HG03460 (cell line): ENCODE results near the gene ZSWIM6.
A peak's percentile ranks its signal among the peaks of the same experiment; 100 is the strongest.
"Not testable (repeated sequence)": the region's sequence is repeated elsewhere in the genome, so short reads cannot be mapped to it uniquely, and the experiment has no call there.

Source experiments
- ATAC-seq: cut with Tn5 transposase; IDR thresholded peaks from one replicate; pipeline ENCODE4 v1.9.1; 2021; ENCODE audit not compliant: unreplicated experiment

Gene ZSWIM6

DNA sequence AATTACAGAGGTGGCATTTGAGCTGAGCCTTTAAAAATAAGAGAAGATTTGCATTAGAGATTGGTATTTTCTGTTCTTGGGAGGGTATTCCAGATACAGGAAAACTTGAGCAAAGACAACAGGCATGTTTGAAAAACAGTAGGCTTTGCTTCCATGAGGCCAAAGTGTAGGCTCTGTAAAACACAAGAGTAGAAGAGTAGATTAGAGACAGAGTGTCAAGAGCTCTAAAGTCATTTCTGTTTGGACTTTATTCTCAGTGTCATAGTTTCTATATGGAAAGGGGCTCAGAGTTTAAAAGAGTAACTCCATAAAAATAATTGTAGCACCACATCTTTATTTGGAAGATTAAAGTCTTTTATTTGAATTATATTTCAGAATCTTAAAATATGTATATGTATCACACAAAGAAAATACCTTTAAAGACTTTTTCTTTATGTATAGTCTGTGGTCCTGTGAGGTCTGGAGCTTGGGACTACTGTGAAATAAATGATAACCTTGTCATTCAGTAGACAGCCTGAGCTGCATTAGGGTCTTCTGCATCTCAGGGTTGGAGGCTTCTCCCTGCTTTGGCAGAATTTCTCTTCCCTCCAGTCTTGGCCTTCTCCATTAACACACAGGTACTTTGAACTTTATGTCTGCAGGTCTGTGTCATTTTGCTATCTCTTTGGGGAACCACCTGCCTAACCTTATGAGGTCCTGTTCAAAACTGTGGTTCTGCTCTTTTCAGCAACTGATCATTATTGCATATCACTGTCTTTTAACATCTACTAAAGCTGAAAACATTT is 73.6 kb downstream of the ZSWIM6 start:
- no peak for ATAC-seq

DNA sequence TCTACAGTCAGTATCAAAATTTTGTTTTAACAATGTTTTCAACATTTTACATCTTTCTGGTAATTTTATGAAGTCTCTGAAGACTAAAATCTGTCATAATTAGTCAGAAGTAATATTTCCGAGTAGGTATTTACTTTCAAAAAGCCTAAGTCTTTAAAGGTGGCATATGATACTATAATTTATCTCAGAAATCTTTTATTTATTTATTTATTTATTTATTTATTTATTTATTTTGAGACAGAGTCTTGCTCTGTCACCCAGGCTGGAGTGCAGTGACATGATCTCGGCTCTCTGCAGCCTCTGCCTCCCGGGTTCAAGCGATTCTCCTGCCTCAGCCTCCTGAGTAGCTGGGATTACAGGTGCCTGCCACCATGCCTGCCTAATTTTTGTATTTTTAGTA is 74.4 kb downstream of the ZSWIM6 start:
- not testable (repeated sequence) for ATAC-seq

DNA sequence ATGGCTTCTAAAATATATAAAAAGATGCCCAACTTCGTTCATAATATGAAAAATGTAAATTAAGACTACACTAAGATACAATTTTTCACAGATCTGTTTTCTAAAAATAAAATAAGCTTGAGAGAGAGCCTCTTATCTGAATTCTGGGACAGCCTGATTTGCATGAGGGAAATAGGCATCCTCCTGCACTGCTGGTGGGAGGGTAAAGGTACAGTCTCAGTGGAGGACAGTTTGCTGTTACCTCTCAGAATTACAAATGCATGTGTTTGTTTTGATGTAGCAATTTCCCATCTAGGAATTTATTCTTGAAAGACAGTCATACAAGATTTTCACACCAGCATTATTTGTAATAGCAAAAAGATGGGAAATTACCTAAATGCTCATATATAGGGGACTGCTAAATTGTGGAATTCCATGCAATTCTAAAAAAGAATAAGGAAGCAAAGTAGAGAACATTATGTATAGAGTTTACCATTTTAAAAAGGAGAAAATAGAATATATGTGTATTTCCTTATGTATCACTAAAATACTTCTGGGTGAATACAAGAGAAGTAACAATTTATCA is 75.7 kb downstream of the ZSWIM6 start:
- ATAC-seq, result no peak

DNA sequence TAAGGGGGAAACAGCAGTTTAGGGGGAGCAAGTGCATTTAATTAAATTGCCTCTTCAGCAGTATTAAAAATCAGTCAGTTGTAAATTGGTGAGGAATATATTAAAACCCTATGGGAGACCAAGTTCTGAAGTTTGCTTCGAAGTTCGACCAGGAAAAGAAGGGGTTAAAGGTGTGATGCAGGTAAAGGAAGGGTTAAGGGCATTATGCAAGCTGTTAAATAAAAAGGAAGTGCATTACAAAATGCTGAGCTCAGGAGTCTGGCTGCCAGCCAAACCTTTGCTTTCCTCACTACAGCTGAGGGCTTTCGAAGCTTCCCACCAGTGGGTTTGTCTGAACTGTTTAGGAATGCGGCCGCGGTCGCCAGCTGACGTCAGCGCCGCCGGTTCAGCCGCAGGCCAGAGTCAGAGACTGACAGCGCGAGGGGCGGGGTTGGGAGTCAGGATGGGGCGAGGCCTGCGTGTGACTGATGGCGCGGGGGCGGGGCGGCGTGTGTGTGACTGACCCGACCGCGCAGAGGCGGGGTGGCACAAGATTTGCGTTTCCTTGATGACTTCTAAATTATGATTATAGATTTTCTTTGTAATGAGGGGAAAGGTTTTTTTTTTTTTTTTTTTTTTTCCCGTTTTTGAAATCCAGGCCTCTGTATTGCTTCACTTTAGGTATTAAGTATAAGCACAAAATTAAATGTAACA is 76.6 kb downstream of the ZSWIM6 start:
- ATAC-seq, result peak; percentile 99

DNA sequence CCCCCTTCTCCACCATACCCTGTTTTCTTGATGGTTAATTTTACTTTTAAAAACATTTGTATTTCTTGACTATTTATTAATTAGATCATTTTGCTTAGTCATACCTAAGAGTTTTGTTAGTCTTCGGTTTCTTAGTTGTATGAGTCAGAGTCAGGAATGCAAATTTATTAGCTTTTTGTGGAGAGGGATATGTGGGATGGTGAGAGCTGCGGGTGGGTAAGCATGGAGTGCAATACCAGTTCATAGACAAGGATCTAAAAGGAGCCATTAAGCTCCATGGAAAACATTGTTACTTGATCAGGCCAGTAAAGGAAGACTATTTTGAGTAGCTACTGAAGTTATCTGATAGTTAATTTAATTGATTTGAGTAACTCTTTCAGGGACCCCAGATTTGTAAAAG is 77.5 kb downstream of the ZSWIM6 start:
- no peak for ATAC-seq

DNA sequence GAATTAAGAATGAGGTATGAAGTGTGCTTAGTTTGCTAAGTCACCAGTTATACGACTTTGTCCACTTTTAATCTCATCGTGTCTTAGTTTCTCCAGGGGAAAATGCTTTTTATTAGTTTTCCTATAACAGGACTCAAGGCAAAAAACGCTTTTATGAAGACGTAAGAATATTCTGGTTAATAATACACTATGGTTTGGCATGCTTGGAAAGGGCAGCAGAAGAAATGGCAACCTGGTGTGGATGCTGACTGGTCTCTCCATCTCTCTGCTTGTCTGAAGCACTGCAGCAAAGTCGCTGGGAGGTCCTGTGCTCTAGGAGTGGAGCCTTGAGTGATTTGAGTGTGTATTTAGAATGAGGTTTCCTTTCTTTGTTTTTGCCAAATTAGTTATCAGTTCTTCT is 78.8 kb downstream of the ZSWIM6 start:
- ATAC-seq, result no peak

DNA sequence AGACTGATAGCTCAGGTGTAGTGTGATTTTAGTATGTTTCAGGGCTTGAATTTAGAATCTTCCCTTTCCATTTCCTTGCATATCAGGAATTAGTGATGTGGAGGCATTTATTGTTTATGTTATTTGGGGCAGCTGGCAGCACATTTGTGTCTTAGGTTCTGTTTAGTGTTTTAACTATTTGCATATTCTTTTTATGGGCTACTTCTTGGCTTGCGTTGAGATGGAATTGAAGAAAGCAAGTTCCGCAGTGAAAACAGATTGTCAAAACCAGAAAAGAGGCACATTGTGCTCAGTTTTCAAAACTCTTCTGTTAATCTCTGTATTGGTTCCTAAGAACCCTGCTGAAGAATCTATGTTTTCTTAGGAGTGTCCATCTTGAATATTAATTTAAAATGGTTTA is 80.3 kb downstream of the ZSWIM6 start:
- no peak for ATAC-seq

DNA sequence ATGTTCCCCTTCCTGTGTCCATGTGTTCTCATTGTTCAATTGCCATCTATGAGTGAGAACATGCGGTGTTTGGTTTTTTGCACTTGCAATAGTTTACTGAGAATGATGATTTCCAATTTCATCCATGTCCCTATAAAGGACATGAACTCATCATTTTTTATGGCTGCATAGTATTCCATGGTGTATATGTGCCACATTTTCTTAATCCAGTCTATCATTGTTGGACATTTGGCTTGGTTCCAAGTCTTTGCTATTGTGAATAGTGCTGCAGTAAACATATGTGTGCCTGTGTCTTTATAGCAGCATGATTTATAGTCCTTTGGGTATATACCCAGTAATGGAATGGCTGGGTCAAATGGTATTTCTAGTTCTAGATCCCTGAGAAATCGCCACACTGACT is 81.1 kb downstream of the ZSWIM6 start:
- ATAC-seq, result not testable (repeated sequence)

DNA sequence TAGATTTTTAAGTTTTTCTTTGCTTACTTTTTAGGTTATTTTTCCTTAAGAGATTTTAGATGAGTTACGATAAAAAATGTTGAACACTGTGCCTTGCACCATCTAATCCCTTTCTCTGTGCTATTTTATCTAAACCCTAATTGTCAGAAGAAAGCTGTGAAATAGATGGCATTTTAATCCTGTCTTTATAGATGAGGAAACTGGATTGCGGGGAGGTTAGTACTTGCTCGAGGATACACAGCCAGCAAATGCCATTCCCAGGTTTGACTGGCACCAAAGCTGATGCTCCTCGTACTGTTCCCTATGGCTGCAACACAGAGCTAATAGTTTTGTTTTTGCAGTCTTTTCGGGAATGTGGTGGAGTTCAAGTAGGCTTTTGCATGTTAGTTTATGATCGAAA is 82.7 kb downstream of the ZSWIM6 start:
- ATAC-seq, result no peak

DNA sequence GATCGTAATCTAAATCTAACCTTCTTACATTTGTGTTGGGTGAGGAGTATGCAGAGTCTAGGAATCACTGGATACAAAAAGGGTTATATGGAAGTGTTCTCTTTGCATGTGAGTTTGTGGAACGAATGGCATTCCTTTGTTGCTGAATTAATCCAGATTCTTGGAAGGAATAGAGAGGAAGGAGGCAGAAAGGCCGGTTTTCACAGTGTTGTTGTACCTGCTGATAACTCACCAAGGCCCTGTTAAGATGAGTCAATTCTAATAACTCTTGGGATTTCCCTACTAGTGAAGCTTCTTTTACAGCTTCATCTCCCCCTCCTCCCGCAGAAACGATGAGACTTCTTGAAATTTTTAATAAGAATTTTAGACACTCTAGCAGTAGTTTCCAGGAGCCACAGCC is 84.0 kb downstream of the ZSWIM6 start:
- no peak for ATAC-seq

DNA sequence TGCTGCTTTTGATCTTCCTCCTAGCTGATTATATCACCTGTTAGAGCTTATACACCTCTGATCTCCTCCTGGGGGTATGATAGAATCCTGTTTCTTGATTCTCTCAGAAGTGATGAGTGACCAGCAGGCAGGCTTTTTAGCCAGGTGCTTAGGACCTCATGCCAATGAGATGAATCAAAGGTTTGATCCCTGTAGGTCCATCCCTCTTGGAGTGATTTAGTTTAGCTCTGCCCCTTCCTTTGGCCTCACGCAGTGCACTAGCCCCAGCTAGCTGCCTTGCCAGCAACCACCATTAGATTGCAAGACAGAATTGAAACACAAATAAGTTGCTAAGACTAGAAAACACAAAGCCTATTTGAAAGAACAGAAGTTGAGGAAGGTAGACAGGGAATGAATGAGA is 84.4 kb downstream of the ZSWIM6 start:
- ATAC-seq, result no peak

DNA sequence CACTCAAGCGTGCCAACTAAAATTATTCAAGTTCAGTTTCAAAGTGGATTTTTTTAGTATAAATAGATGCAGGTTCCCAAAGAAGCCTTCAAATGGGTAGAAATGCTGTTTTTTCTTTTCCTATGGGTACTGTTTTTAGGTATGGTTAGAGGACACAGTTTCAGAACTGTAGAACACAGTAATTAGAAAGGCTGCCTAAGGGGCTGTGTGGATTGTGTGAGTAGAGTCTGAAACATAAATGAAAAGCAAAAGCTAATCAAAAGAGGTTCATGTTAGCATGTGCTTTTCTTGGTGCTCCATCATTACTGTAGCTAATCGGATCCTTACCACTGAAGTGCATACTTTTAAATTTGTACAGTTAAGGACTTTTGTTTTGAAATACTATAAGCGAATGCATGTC is 85.3 kb downstream of the ZSWIM6 start:
- no peak for ATAC-seq

DNA sequence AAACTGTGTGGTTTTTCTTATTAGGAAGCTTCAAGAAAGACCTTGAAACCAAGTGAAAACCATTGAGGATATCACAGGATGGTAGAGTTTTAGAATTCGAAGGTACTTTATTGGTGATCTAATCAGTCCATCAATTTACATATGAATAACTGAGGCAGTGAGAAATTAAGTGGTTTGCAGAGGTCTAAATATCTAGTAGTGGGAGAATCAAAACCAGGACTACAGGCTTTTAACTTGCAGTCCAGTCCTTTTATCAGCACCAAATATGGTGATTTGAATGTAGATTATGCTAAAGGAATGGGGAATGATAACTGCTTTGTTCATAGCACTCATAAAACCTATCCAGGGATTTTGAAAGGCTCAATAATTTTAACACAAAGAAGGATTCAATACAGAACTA is 85.8 kb downstream of the ZSWIM6 start:
- ATAC-seq, result no peak

DNA sequence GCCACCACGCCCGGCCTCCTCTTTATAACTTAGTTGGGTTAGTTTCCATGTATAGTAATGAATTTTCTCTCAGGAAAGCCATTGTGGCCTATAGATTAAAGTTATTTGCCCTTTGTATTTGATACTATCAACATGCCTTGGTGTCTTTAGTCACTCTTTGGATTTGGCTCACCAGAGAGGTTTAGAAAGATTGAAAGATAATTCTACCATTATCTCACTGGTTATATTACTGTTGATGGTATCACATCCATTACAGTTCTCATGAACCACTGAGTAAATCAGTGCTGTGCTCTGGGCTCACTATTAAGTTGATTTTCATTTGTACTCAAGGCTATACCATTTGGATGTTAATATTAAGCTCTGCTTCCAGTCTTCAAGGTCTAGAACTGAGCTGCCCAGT is 87.0 kb downstream of the ZSWIM6 start:
- no peak for ATAC-seq

DNA sequence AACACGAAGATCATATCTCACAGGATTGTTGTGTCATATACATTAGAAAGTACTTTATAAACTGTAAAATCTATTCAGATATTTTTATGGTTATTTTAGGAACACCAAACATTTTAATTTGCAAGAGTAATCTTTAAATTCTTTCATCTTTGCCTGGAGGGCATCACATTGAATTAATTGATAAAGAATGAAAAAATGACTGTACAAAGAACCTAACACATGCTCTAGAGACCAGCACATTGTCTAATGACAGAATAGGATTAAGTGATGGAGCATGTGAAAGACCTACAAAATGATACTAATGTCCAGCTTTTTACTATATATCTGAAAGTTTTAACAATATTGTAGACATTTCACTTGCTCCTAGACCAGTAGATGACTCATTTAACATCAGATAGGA is 88.0 kb downstream of the ZSWIM6 start:
- no peak for ATAC-seq

DNA sequence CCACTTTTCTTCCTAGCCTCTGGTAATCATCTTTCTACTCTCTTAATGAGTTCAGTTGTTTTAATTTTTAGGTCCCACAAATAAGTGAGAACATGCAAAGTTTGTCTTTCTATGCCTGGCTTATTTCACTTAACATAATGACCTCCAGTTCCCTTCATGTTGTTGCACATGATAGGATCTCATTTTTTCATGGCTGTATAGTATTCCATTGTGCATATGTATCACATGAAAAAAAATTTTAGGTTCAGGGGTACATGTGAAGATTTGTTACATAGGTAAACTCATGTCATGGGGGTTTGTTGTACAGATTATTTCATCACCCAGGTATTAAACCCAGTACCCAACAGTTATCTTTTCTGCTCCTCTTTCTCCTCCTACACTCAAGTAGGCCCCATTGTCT is 89.2 kb downstream of the ZSWIM6 start:
- ATAC-seq, result not testable (repeated sequence)

DNA sequence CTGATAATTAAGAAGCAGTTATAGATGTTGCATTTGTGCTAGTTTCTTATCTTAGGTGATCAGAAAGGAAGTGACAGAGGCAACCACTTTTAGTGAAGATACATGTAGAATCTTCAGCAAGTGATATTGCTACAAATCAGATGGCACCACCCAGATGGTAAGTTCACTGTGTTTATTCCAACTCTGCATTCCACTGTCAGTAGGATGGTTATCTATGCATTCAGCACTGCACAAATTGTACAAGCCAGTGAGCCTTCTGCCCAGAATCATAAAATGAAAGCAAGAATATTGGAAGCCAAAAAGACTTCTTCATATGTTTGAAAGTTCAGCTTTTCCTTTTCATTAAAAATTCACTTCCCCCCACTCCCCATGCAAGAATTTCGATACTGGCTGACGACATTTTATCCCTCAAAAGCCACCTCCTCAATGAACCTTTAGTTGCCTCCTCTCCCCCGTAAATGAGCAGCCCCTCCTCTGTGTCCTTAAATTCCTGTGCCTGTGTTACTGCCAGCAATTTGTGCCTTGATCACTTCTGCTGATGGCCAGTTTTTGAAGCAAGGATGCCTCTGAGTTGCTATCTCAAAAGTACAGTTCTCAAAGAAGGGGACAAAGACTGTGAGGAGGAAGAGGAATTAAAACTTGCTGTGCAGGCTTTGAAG is 91.6 kb downstream of the ZSWIM6 start:
- no peak for ATAC-seq

DNA sequence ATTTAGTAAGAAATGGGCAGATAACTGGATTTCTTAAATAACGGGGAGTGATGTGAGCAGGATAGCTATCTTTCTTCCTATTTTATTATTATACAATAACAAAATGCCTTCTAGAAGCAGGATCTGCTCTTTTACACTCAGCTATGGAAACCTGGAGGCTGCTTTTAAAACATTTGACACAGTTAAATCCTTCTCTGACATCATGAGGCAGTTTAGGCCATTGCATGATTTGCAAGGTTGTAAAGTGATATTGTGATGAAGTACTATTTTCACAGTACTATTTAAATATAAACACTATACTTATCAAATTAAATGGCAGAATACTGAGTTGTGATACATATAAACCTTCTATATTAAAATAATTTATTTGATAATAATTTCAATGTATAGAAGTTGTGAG is 93.9 kb downstream of the ZSWIM6 start:
- ATAC-seq, result no peak

DNA sequence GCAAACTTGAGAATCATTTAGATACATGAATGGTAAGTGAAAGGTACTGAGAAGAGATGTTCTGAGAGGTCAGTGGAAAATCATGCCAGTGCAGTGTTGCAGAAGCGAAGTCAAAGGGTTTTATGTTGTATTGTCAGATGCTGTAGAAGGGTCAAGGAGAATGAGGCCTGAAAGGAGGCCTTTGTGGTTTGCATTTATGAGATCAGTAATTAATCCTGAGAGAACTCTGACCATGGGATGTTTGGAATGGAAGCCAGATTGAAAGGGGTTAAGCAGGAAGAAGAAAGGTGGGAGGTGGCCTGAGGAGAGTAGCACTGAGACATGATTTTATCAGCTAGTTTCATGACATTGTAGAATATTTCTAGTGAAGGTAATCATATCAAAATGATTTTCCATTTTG is 97.8 kb downstream of the ZSWIM6 start:
- no peak for ATAC-seq

DNA sequence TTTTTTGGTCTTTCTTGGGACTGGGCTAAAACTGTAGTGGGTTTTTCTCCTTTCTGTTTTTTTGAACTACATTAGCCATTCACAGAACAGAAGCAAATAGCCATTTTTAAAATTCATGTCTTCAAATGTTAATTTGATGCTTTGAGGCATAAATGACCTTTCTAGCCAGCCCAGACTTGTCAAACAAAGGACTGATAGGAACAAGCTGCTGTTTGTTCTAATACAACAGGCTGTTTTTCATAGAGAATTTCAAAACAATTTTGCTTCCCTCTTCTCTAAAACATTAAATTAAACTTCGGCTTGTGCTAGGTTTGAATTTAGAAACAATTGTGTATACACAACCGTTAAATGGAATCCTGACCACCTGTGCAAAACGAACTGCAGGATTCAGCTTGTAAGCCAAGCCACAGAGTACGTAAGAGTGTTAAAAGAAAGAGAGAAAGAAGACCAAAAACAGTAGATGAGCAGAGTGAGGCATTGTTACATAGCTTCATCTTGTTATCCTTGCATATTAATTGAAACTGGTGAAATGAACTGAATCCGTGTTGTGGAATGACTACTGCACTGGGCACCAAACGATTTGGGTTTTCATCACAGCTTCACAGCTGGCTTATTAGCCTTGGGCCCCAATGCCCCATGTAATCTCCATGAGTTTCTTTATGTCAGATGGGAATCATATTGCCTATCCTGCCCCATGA is 100.0 kb downstream of the ZSWIM6 start:
- ATAC-seq, result no peak

DNA sequence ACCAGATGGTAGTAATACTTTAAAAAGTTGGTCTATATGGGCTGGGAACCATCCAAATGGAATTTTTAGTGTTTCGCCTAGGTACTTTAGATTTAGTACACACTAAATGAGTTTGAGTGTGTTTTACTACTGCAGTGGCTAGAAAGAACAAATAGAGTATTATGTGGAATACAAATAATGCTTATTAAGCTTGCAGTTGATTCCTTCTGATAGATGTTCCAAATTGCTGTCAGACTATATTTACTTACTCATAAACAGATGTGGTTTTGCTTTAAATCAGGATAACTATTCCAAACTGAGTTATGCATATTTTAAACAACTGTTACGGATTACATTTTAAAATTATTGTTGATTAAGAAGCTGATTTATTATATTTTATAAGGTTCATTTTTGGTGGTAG is 103.3 kb downstream of the ZSWIM6 start:
- no peak for ATAC-seq
